H9 (cell line): ENCODE data around the gene NCOR1. TPM values are rescaled to one million over a fixed set of nuclear protein-coding genes. Genes with fewer than 3 reads are reported as not detected.

Experiments
- DNase-seq: peaks from one replicate; pipeline ENCODE4 v3.0.0-alpha.2; 2017
- H2AFZ ChIP-seq: one replicate; pipeline ENCODE4 v1.6.1; 2013; ENCODE audit warnings: mild to moderate bottlenecking, low read length, control low read depth, moderate library complexity
- H2AK5ac ChIP-seq: 2 replicates; pipeline ENCODE4 v1.6.1; 2013; ENCODE audit warnings: low read length, control low read depth, mixed read lengths; ENCODE audit not compliant: insufficient read length
- H2BK120ac ChIP-seq: one replicate; pipeline ENCODE4 v1.6.1; 2013; ENCODE audit warnings: low read depth, mild to moderate bottlenecking, low read length, control low read depth, inconsistent platforms; ENCODE audit not compliant: poor library complexity, severe bottlenecking
- H2BK12ac ChIP-seq: 2 replicates; pipeline ENCODE4 v1.6.1; 2013; ENCODE audit warnings: low read length, control low read depth, mixed read lengths, low read depth; ENCODE audit not compliant: insufficient read length
- H2BK15ac ChIP-seq: 2 replicates; pipeline ENCODE4 v1.6.1; 2013; ENCODE audit warnings: low read depth, low read length, control low read depth
- H2BK20ac ChIP-seq: one replicate; pipeline ENCODE4 v1.6.1; 2013; ENCODE audit warnings: low read depth, mild to moderate bottlenecking, low read length, control low read depth, inconsistent platforms; ENCODE audit not compliant: poor library complexity, severe bottlenecking
- H2BK5ac ChIP-seq: 2 replicates; pipeline ENCODE4 v1.6.1; 2013; ENCODE audit warnings: low read length, control low read depth, mixed read lengths; ENCODE audit not compliant: insufficient read length
- H3K14ac ChIP-seq: 2 replicates; pipeline ENCODE4 v1.6.1; 2013; ENCODE audit warnings: low read length, control low read depth; ENCODE audit not compliant: insufficient read depth
- H3K18ac ChIP-seq: 2 replicates; pipeline ENCODE4 v1.6.1; 2013; ENCODE audit warnings: low read depth, mild to moderate bottlenecking, mixed read lengths, low read length, control low read depth; ENCODE audit not compliant: insufficient read length
- H3K23ac ChIP-seq: 2 replicates; pipeline ENCODE4 v1.6.1; 2013; ENCODE audit warnings: low read length, control low read depth, mixed read lengths, low read depth; ENCODE audit not compliant: insufficient read length
- H3K23me2 ChIP-seq: 2 replicates; pipeline ENCODE4 v1.6.1; 2013; ENCODE audit warnings: low read depth, mild to moderate bottlenecking, mixed read lengths, low read length, control low read depth; ENCODE audit not compliant: insufficient read length, poor library complexity, severe bottlenecking
- H3K27ac ChIP-seq: 2 replicates; pipeline ENCODE4 v1.5.1; 2013; ENCODE audit warnings: low read length, control low read depth, mixed read lengths, low read depth; ENCODE audit not compliant: insufficient read length
- H3K27me3 ChIP-seq: 2 replicates; pipeline ENCODE4 v1.6.1; 2013; ENCODE audit warnings: low read length, control low read depth, inconsistent platforms; ENCODE audit not compliant: insufficient read depth
- H3K4ac ChIP-seq: 2 replicates; pipeline ENCODE4 v1.6.1; 2013; ENCODE audit warnings: low read depth, mild to moderate bottlenecking, control low read depth, inconsistent platforms, low read length, moderate library complexity
- H3K4me1 ChIP-seq: 2 replicates; pipeline ENCODE4 v1.6.1; 2013; ENCODE audit warnings: low read length, control low read depth, inconsistent platforms; ENCODE audit not compliant: insufficient read depth
- H3K4me2 ChIP-seq: 2 replicates; pipeline ENCODE4 v1.6.1; 2013; ENCODE audit warnings: low read length, control low read depth, mixed read lengths; ENCODE audit not compliant: insufficient read length, insufficient read depth
- H3K56ac ChIP-seq: 2 replicates; pipeline ENCODE4 v1.6.1; 2013; ENCODE audit warnings: low read depth, mild to moderate bottlenecking, mixed read lengths, low read length, control low read depth; ENCODE audit not compliant: insufficient read length
- H3K79me1 ChIP-seq: 2 replicates; pipeline ENCODE4 v1.6.1; 2013; ENCODE audit warnings: low read depth, mild to moderate bottlenecking, moderate library complexity, low read length, control low read depth, inconsistent platforms; ENCODE audit not compliant: insufficient read depth, poor library complexity, severe bottlenecking
- H3K79me2 ChIP-seq: 2 replicates; pipeline ENCODE4 v1.6.1; 2013; ENCODE audit warnings: low read length, control low read depth, inconsistent platforms; ENCODE audit not compliant: insufficient read depth
- H3K9ac ChIP-seq: 2 replicates; pipeline ENCODE4 v1.6.1; 2013; ENCODE audit warnings: low read length, control low read depth, mixed read lengths; ENCODE audit not compliant: insufficient read length; ENCODE audit errors: extremely low read depth
- H3K9me3 ChIP-seq: one replicate; pipeline ENCODE4 v1.6.1; 2013; ENCODE audit warnings: low read depth, low read length, inconsistent platforms; ENCODE audit not compliant: control insufficient read depth
- H3T11ph ChIP-seq: one replicate; pipeline ENCODE4 v1.6.1; 2013; ENCODE audit warnings: mild to moderate bottlenecking, low read length, control low read depth, inconsistent platforms
- H4K20me1 ChIP-seq: one replicate; pipeline ENCODE4 v1.6.1; 2013; ENCODE audit not compliant: control insufficient read depth, insufficient read length, insufficient read depth
- H4K5ac ChIP-seq: 2 replicates; pipeline ENCODE4 v1.6.1; 2013; ENCODE audit warnings: low read depth, mild to moderate bottlenecking, mixed read lengths, low read length, control low read depth; ENCODE audit not compliant: insufficient read length
- H4K8ac ChIP-seq: replicated peaks from 2 replicates; pipeline ENCODE4 v1.6.1; 2013; ENCODE audit warnings: low read length, control low read depth, mixed read lengths, low read depth; ENCODE audit not compliant: insufficient read length
- H4K91ac ChIP-seq: 2 replicates; pipeline ENCODE4 v1.6.1; 2013; ENCODE audit warnings: low read depth, mild to moderate bottlenecking, moderate library complexity, mixed read lengths, low read length, control low read depth; ENCODE audit not compliant: insufficient read length
- H3K27ac Mint-ChIP-seq, 3 experiments: 2 replicates in 2 of 3; 3 replicates in 1 of 3; pipeline ENCODE4 v1.8.0; 2020 to 2021; ENCODE audit warnings: mixed read lengths in 3 of 3, mild to moderate bottlenecking in 1 of 3, moderate library complexity in 1 of 3
- H3K27me3 Mint-ChIP-seq: 2 replicates; pipeline ENCODE4 v1.8.0; 2021; ENCODE audit warnings: low read depth, mild to moderate bottlenecking, moderate library complexity, mixed read lengths
- H3K36me3 Mint-ChIP-seq, 3 experiments: 2 replicates in 2 of 3; 3 replicates in 1 of 3; pipeline ENCODE4 v1.8.0; 2020 to 2021; ENCODE audit warnings: low read depth in 3 of 3, mixed read lengths in 3 of 3; ENCODE audit not compliant: insufficient read depth in 1 of 3
- H3K4me1 Mint-ChIP-seq, 2 experiments: 2 replicates each; pipeline ENCODE4 v1.8.0; 2020; ENCODE audit warnings: mixed read lengths in 2 of 2
- H3K4me3 Mint-ChIP-seq, 2 experiments: 2 replicates in 1 of 2; 3 replicates in 1 of 2; pipeline ENCODE4 v1.8.0; 2020 to 2021; ENCODE audit warnings: mild to moderate bottlenecking in 2 of 2, mixed read lengths in 2 of 2, moderate library complexity in 1 of 2
- H3K9me3 Mint-ChIP-seq, 2 experiments: 2 replicates in 1 of 2; 3 replicates in 1 of 2; pipeline ENCODE4 v1.8.0; 2020; ENCODE audit warnings: mild to moderate bottlenecking in 2 of 2, mixed read lengths in 2 of 2, moderate library complexity in 1 of 2
- CTCF ChIP-seq: fragments of 200-600 bp; sonication (generic); conservative IDR thresholded peaks from 3 replicates; pipeline ENCODE4 v1.8.0; 2021; ENCODE audit warnings: antibody characterized with exemption, mild to moderate bottlenecking
- WGBS: extraction: QIAGEN DNeasy Blood & Tissue Kit; methylation state at CpG from one replicate; pipeline ENCODE4 v1.1.7; 2013; ENCODE audit warnings: missing lambda C conversion rate, low lambda C conversion rate, mixed read lengths; ENCODE audit not compliant: insufficient read length; ENCODE audit errors: extremely low coverage; 5-methylcytosine and 5-hydroxymethylcytosine counted together
- total RNA-seq: library from RNA; stranded (reverse); gene quantifications from 2 replicates; pipeline ENCODE4 v1.2.1, GENCODE V29; 2021

Gene NCOR1
- total RNA-seq, 1 experiment from 2014 or later = 119 TPM

GRCh38 chr17:16255481-16255921 lies 40.2 kb upstream of the NCOR1 start:
- Histone ChIP-seq H3K14ac (no peak overlapping the region), H2BK20ac (no peak overlapping the region), H3K4me1 (peaks cover 7% of the 10 kb centered on the region), H3K9ac (no peak overlapping the region), H3T11ph (no peak overlapping the region), H4K8ac (no peak overlapping the region), H4K20me1 (no peaks in the 10 kb centered on the region), H2AK5ac (no peak overlapping the region), H2AFZ (no peak overlapping the region), H3K56ac (no peak overlapping the region), H4K91ac (no peak overlapping the region), H3K79me1 (no peaks in the 10 kb centered on the region), H3K23me2 (no peaks in the 10 kb centered on the region), H3K4me2 (no peak overlapping the region), H3K79me2 (no peaks in the 10 kb centered on the region), H2BK120ac (no peak overlapping the region), H2BK12ac (no peak overlapping the region), H3K27me3 (no peaks in the 10 kb centered on the region), H2BK5ac (no peak overlapping the region), H3K4ac (no peak overlapping the region), H3K9me3 (no peaks in the 10 kb centered on the region), H2BK15ac (no peak overlapping the region), H3K23ac (no peak overlapping the region), H3K27ac (no peak overlapping the region), H4K5ac (no peak overlapping the region), H3K18ac (no peak overlapping the region)
- Mint-ChIP-seq H3K27ac (peak overlapping the region; percentile 66 to 95 (median 88)), H3K27me3 (no peaks in the 10 kb centered on the region), H3K4me1 (peaks cover 13 to 16% of the 10 kb centered on the region in 2 experiments), H3K9me3 (no peaks in the 10 kb centered on the region; a peak in 2 of 5 replicates), H3K36me3 (peaks cover 0 to 6% (median 4%) of the 10 kb centered on the region in 3 experiments; a peak in 2 of 7 replicates), H3K4me3 (no peak overlapping the region; a peak in 1 of 5 replicates)
- no peak for TF ChIP-seq CTCF
- peak; percentile 47 for DNase-seq
- no CpG with 5 or more reads among the region's 4 CpGs for WGBS
